K562 (cell line): ENCODE results near the gene NAV2. TPM values are rescaled to one million over a fixed set of nuclear protein-coding genes. Genes with fewer than 3 reads are reported as not detected.

Source experiments
- ATAC-seq: fragments of 200-7000 bp; cut with Tn5 transposase; 3 replicates; pipeline ENCODE4 v1.9.1; 2020; ENCODE audit warnings: moderate library complexity
- BruUV-seq: library from RNA; stranded (reverse); fragments of 400-500 nt; replicated peaks from 2 replicates; lab custom pipeline; 2021; lab: Mats Ljungman, UMichigan
- CTCF ChIA-PET: fragments of 300-600 bp; formaldehyde crosslinking; extraction: SDS; loops from one replicate; lab custom pipeline; 2021; ENCODE audit warnings: low intra/inter-chr PET ratio; lab: Yijun Ruan, JAX
- POLR2A ChIA-PET: fragments of 300-600, 350-650 bp; sonication (Branson Sonifier 250); formaldehyde crosslinking; extraction: SDS; loops from one replicate; lab custom pipeline; 2021; ENCODE audit warnings: antibody characterized with exemption, inconsistent platforms; lab: Yijun Ruan, JAX
- DNase-seq, 4 experiments: peaks; one replicate each; pipeline versions ENCODE4 v3.0.0 to v3.0.0-alpha.2; 2011 to 2018; ENCODE audit warnings: low spot score in 3 of 4, mixed read lengths in 3 of 4; ENCODE audit errors: extremely low read depth in 1 of 4
- FAIRE-seq: peaks from 2 replicates; lab custom pipeline; 2011; peaks lifted over from hg19 to GRCh38; lab: Jason Lieb, UNC
- H2AFZ ChIP-seq: 2 replicates; pipeline ENCODE4 v1.6.0; 2011; ENCODE audit warnings: low read depth, low read length, control low read depth, inconsistent platforms
- H3K27ac ChIP-seq: fragments of 200-600 bp; 3 replicates; pipeline ENCODE4 v1.8.0; 2011; ENCODE audit warnings: low read depth, mild to moderate bottlenecking, control low read depth, inconsistent platforms, low read length, moderate library complexity, mixed read lengths; ENCODE audit errors: extremely low read depth
- H3K27me3 ChIP-seq, 2 experiments: fragments of 300-600 bp in 1 of 2; 2 replicates in 1 of 2; 3 replicates in 1 of 2; pipeline versions ENCODE4 v1.6.0 to v1.8.0; 2011; ENCODE audit warnings: inconsistent platforms in 2 of 2, low read length in 2 of 2, mild to moderate bottlenecking in 1 of 2, mixed read lengths in 1 of 2, moderate library complexity in 1 of 2; ENCODE audit not compliant: control insufficient read depth in 2 of 2, insufficient read depth in 2 of 2
- H3K36me3 ChIP-seq: fragments of 300-600 bp; 3 replicates; pipeline ENCODE4 v1.8.0; 2011; ENCODE audit warnings: mild to moderate bottlenecking, low read length, inconsistent platforms; ENCODE audit not compliant: control insufficient read depth, insufficient read depth
- H3K4me1 ChIP-seq, 2 experiments: fragments of 200-600 bp in 1 of 2; replicated peaks in 1 of 2; 2 replicates in 1 of 2; 3 replicates in 1 of 2; pipeline versions ENCODE4 v1.5.1 to v1.8.0; 2011; ENCODE audit warnings: inconsistent platforms in 2 of 2, low read length in 2 of 2, mild to moderate bottlenecking in 1 of 2, mixed read lengths in 1 of 2, moderate library complexity in 1 of 2; ENCODE audit not compliant: control insufficient read depth in 2 of 2, insufficient read depth in 2 of 2
- H3K4me2 ChIP-seq: 2 replicates; pipeline ENCODE4 v1.6.1; 2011; ENCODE audit warnings: low read length, control low read depth, inconsistent platforms, mixed read lengths; ENCODE audit not compliant: insufficient read depth
- H3K4me3 ChIP-seq: fragments of 200-600 bp; sonication (generic), shearing (Covaris generic); 2 replicates; pipeline ENCODE4 v1.5.1; 2016; ENCODE audit warnings: control low read depth, inconsistent platforms
- H3K79me2 ChIP-seq: fragments of 200-600 bp; 3 replicates; pipeline ENCODE4 v1.8.0; 2011; ENCODE audit warnings: low read length, inconsistent platforms; ENCODE audit not compliant: control insufficient read depth, insufficient read depth
- H3K9ac ChIP-seq, 2 experiments: 2 replicates each; pipeline versions ENCODE4 v1.6.0 to v1.6.1; 2011; ENCODE audit warnings: low read depth in 2 of 2, low read length in 2 of 2, control low read depth in 1 of 2, inconsistent platforms in 1 of 2, mild to moderate bottlenecking in 1 of 2, mixed read lengths in 1 of 2; ENCODE audit not compliant: insufficient read depth in 1 of 2
- H3K9me1 ChIP-seq: one replicate; pipeline ENCODE4 v1.6.0; 2011; ENCODE audit warnings: inconsistent platforms, mild to moderate bottlenecking, low read length, moderate library complexity; ENCODE audit not compliant: control insufficient read depth, insufficient read depth
- H3K9me3 ChIP-seq: replicated peaks from 2 replicates; pipeline ENCODE4 v1.5.1; 2011; ENCODE audit warnings: low read depth, low read length, inconsistent platforms; ENCODE audit not compliant: control insufficient read depth, insufficient read depth
- H4K20me1 ChIP-seq: replicated peaks from 2 replicates; pipeline ENCODE4 v1.6.1; 2011; ENCODE audit warnings: low read length, inconsistent platforms, mixed read lengths; ENCODE audit not compliant: control insufficient read depth, insufficient read depth
- CUX1 ChIP-seq: fragments of 200-800 bp; sonication (Bioruptor generic); IDR thresholded peaks from 2 replicates; pipeline ENCODE4 v1.6.1; 2016; ENCODE audit warnings: missing genetic modification characterization, missing compliant biosample characterization
- HDAC2 ChIP-seq: fragments of 450-650 bp; IDR thresholded peaks from 2 replicates; pipeline ENCODE4 v1.6.1; 2016; ENCODE audit warnings: mild to moderate bottlenecking
- MTA1 ChIP-seq: fragments of 450-650 bp; IDR thresholded peaks from 2 replicates; pipeline ENCODE4 v1.6.1; 2017; ENCODE audit warnings: borderline replicate concordance
- POLR2B ChIP-seq: fragments of 450-650 bp; IDR thresholded peaks from 2 replicates; pipeline ENCODE4 v1.6.1; 2018; ENCODE audit warnings: low read depth; ENCODE audit not compliant: partially characterized antibody
- POLR3G ChIP-seq: IDR thresholded peaks from 2 replicates; pipeline ENCODE4 v1.6.1; 2011; ENCODE audit not compliant: insufficient read length, insufficient replicate concordance; ENCODE audit errors: extremely low read depth
- PTBP1 ChIP-seq: fragments of 200-400 bp; formaldehyde crosslinking; IDR thresholded peaks from 2 replicates; pipeline ENCODE4 v1.6.1; 2017; ENCODE audit warnings: low read depth, low read length
- RBM25 ChIP-seq: fragments of 200-400 bp; formaldehyde crosslinking; IDR thresholded peaks from 2 replicates; pipeline ENCODE4 v1.6.1; 2018; ENCODE audit warnings: low read length, low read depth, moderate library complexity; ENCODE audit not compliant: severe bottlenecking
- SNIP1 ChIP-seq: fragments of 450-650 bp; IDR thresholded peaks from 2 replicates; pipeline ENCODE4 v1.7.1; 2017; ENCODE audit warnings: low read depth, mild to moderate bottlenecking
- ZMIZ1 ChIP-seq, 2 experiments: fragments of 150-350 bp in 1 of 2; IDR thresholded peaks; 2 replicates each; pipeline ENCODE4 v1.6.1; 2012 to 2016; ENCODE audit warnings: low read depth in 2 of 2, low read length in 2 of 2, mild to moderate bottlenecking in 1 of 2, moderate library complexity in 1 of 2
- ZNF121 ChIP-seq: sonication (generic); formaldehyde crosslinking; conservative IDR thresholded peaks from 2 replicates; pipeline ENCODE4 v1.8.0; 2022; ENCODE audit warnings: missing genetic modification reagents
- WGBS: fragments of 100-300 bp; shearing (Covaris generic); methylation state at CpG from one replicate; pipeline ENCODE4 v1.1.6; 2016; ENCODE audit warnings: low coverage, mixed read lengths; ENCODE audit not compliant: insufficient coverage; ENCODE audit errors: missing lambda C conversion rate; 5-methylcytosine and 5-hydroxymethylcytosine counted together
- in situ Hi-C: fragments of 300-500 bp; cut with MboI; formaldehyde crosslinking; loops from 4 replicates; pipeline ENCODE4 v1.15.0; 2018; ENCODE audit warnings: inconsistent platforms, mixed read lengths
- intact Hi-C: fragments of 100-400 bp; cut with micrococcal nuclease; formaldehyde crosslinking; loops from 2 replicates; pipeline ENCODE4 v1.14.2; 2022
- polyA plus RNA-seq, 8 experiments: library from polyadenylated mRNA; depleted of rRNA in 4 of 8; stranded (reverse) in 5 of 8; unstranded in 3 of 8; fragments of >200 nt; fragmentation: Nextera tagmentation in 2 of 8; fragmentation: Illumina TruSeq in 1 of 8; extraction: Ambion mirVana in 2 of 8; extraction: Trizol in 1 of 8; gene quantifications; 2 replicates each; pipeline versions ENCODE4 v1.2.1 to v1.2.3, GENCODE V29; 2011 to 2014; ENCODE audit warnings: inconsistent platforms in 1 of 8, missing spikeins in 1 of 8
- total RNA-seq, 7 experiments: library from RNA; depleted of rRNA in 6 of 7; stranded (reverse); fragments of >200 nt in 6 of 7; fragmentation: Illumina TruSeq in 2 of 7; extraction: Trizol in 2 of 7; gene quantifications; 2 replicates each; pipeline versions ENCODE4 v1.2.1 to v1.2.3, GENCODE V29; 2011 to 2021; ENCODE audit warnings: low replicate concordance in 1 of 7

NAV2 gene
- total and polyA plus RNA-seq, 9 of the 15 experiments (the other 6 are each of a cell fraction or from before 2014, with no cell fraction given): 0.03 to 0.35 (median 0.05) TPM

- FAIRE-seq (no peak), ATAC-seq (no peak), DNase-seq (no peak)
- no TSS peak for BruUV-seq
- ChIA-PET POLR2A (no interaction called here), CTCF (no interaction called here)
- no peak overlapping the region for H3K27ac ChIP-seq
- no peaks in the 10 kb centered on the region for H3K9me1 ChIP-seq
- no peaks in the 10 kb centered on the region for H3K79me2 ChIP-seq
- no peaks in the 10 kb centered on the region for H4K20me1 ChIP-seq
- WGBS: 27% methylated on average over 3 of the region's 3 CpGs
- H2AFZ ChIP-seq: no peak overlapping the region
- no peaks in the 10 kb centered on the region for H3K9me3 ChIP-seq
- in situ Hi-C loops: no loop called here
- no peak overlapping the region for H3K4me3 ChIP-seq
- H3K4me2 ChIP-seq: no peak overlapping the region
- no peaks in the 10 kb centered on the region for H3K36me3 ChIP-seq
- intact Hi-C loops: no loop called here
- H3K4me1 ChIP-seq: no peaks in the 10 kb centered on the region
- H3K9ac ChIP-seq: no peak overlapping the region
- H3K27me3 ChIP-seq: no peaks in the 10 kb centered on the region; a peak in 1 of 5 replicates
- TF ChIP-seq ZMIZ1 (IDR thresholded peaks at IDR 0.05; ENCODE audit: low read depth in 2 of 2, low read length in 2 of 2) (no peak), ZNF121 (CRISPR knock-in tag) (no peak), CUX1 (CRISPR knock-in tag) (no peak), PTBP1 (no peak), POLR3G (no peak), POLR2B (no peak), RBM25 (no peak), HDAC2 (no peak), MTA1 (no peak), SNIP1 (no peak)
Observed at GRCh38 chr11:20058749-20059458, 346.3 kb downstream of the NAV2 start.
